ENCODE measurements around the gene PEX10.

Gene PEX10

GRCh38 chr1:2419416-2419815 lies 7.1 kb upstream of the PEX10 start:
- TF ChIP-seq, protein P1, sequence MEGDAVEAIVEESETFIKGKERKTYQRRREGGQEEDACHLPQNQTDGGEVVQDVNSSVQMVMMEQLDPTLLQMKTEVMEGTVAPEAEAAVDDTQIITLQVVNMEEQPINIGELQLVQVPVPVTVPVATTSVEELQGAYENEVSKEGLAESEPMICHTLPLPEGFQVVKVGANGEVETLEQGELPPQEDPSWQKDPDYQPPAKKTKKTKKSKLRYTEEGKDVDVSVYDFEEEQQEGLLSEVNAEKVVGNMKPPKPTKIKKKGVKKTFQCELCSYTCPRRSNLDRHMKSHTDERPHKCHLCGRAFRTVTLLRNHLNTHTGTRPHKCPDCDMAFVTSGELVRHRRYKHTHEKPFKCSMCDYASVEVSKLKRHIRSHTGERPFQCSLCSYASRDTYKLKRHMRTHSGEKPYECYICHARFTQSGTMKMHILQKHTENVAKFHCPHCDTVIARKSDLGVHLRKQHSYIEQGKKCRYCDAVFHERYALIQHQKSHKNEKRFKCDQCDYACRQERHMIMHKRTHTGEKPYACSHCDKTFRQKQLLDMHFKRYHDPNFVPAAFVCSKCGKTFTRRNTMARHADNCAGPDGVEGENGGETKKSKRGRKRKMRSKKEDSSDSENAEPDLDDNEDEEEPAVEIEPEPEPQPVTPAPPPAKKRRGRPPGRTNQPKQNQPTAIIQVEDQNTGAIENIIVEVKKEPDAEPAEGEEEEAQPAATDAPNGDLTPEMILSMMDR (IDR thresholded peaks at IDR 0.05; ENCODE audit: insufficient read depth, low read length, poor library complexity, severe bottlenecking), result no peak
- no peaks in the 10 kb centered on the region for H3K36me3 ChIP-seq (ENCODE audit: control insufficient read depth, insufficient read depth, low read length)
- DNase-seq (ENCODE audit: extremely low read depth, insufficient read length), result no peak
- H3K4me3 ChIP-seq (replicated peaks; ENCODE audit: low read depth, low read length), result no peak overlapping the region
- no peaks in the 10 kb centered on the region for H3K27me3 ChIP-seq (replicated peaks; ENCODE audit: control insufficient read depth, insufficient read depth, low read length)

DNA sequence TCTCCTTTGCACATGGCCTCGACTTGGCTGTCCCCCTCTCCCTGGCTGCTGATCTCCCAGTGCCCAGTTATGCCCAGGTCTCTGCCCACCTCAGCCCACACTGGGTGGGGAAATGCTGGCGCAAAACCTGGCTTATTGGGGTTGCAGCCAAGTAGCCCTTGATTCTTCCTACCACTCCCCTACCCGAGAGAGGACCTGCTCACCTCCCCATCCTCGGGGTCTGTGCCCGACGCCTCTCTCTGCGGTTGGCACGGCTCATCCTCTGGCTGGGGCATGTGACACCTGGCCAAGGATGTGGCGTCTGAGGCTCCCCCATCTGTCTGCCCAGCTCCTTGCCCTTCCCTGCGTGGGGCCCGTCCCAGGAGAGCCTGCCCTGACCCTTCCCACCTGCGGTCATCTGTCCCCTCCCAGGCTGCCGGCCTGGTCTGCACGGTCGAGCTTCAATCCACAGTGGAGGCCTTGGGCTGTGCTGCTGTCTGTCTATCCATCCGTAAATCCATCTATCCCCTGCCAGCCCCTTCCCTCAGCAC lies 6.5 kb upstream of the PEX10 start:
- TF ChIP-seq, protein P1 (IDR thresholded peaks at IDR 0.05; ENCODE audit: insufficient read depth, low read length, poor library complexity, severe bottlenecking), result no peak

DNA sequence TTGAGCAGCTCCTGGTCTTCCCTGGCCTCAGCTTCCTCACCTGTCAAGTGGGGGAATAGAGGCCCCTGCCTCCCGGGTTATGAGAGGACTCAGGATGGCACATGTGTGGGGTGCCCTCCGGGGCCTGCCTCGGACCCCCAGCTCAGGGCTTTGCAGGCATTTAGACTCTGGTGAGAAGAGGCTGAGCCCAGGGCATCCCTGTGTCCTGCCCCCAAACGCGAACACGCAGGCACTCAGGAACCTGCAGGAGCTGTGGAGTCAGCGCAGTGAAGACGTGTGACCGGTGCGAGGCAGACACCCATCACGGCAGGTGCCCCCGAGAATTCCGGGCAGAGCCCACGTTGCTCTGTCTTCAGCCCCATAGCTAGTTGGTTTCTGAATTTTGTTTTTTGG lies 5.5 kb upstream of the PEX10 start:
- no peaks in the 10 kb centered on the region for H3K27me3 ChIP-seq (replicated peaks; ENCODE audit: control insufficient read depth, insufficient read depth, low read length)
- TF ChIP-seq, protein P1 (IDR thresholded peaks at IDR 0.05; ENCODE audit: insufficient read depth, low read length, poor library complexity, severe bottlenecking), result no peak
- H3K4me3 ChIP-seq (replicated peaks; ENCODE audit: low read depth, low read length), result no peak overlapping the region
- DNase-seq (ENCODE audit: extremely low read depth, insufficient read length), result no peak
- H3K36me3 ChIP-seq (ENCODE audit: control insufficient read depth, insufficient read depth, low read length), result no peaks in the 10 kb centered on the region

More for the DNA sequence above, 6.5 kb upstream of the PEX10 start:
- DNase-seq (ENCODE audit: extremely low read depth, insufficient read length), result no peak
- Histone ChIP-seq H3K27me3 (replicated peaks; ENCODE audit: control insufficient read depth, insufficient read depth, low read length) (no peaks in the 10 kb centered on the region), H3K4me3 (replicated peaks; ENCODE audit: low read depth, low read length) (no peak overlapping the region), H3K36me3 (ENCODE audit: control insufficient read depth, insufficient read depth, low read length) (no peaks in the 10 kb centered on the region)

- TF ChIP-seq, protein P1 (IDR thresholded peaks at IDR 0.05; ENCODE audit: insufficient read depth, low read length, poor library complexity, severe bottlenecking), result no peak
- H3K27me3 ChIP-seq (replicated peaks; ENCODE audit: control insufficient read depth, insufficient read depth, low read length), result no peaks in the 10 kb centered on the region
- H3K4me3 ChIP-seq (replicated peaks; ENCODE audit: low read depth, low read length), result no peak overlapping the region; the same call in 1 of the 2 replicates
- H3K36me3 ChIP-seq (ENCODE audit: control insufficient read depth, insufficient read depth, low read length), result no peaks in the 10 kb centered on the region
- DNase-seq (ENCODE audit: extremely low read depth, insufficient read length), result no peak
Observed at GRCh38 chr1:2417083-2417832, 4.9 kb upstream of the PEX10 start.

DNA sequence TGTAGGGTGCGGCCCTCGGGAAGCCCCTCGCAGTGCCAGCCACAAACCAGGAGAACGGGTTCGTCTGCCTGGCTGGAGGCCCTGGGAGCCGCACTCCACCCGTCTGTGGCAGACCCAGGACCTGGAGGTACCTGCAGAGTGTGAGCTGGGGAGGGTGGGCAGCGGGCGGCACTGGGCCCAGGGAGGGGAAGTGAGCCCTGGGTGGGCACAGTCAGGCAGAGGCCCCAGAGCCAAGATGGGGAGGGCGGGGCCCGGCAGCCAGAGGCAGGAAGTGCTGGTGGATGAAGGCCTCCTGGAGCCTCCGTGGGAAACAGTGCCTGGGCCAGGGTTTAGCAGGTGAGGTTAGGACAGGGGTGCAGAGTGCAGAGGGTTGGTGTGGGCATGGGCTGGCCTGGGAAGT lies 4.0 kb upstream of the PEX10 start:
- Histone ChIP-seq H3K4me3 (replicated peaks; ENCODE audit: low read depth, low read length) (peak overlapping the region; percentile 75), H3K27me3 (replicated peaks; ENCODE audit: control insufficient read depth, insufficient read depth, low read length) (no peaks in the 10 kb centered on the region), H3K36me3 (ENCODE audit: control insufficient read depth, insufficient read depth, low read length) (no peaks in the 10 kb centered on the region)
- TF ChIP-seq, protein P1 (IDR thresholded peaks at IDR 0.05; ENCODE audit: insufficient read depth, low read length, poor library complexity, severe bottlenecking), result no peak
- no peak for DNase-seq (ENCODE audit: extremely low read depth, insufficient read length)

All from GM06990 (cell line).